ENCODE data around the gene OR1B1. TPM values are rescaled to one million over a fixed set of nuclear protein-coding genes. Genes with fewer than 3 reads are reported as not detected.
A peak's percentile ranks its signal among the peaks of the same experiment; 100 is the strongest.

The OR1B1 gene
- total and polyA plus RNA-seq, 2 donors (not counting 3 experiments of a cell fraction or from before 2014, with no cell fraction given) = 0.25 TPM; not detected in 1

DNA sequence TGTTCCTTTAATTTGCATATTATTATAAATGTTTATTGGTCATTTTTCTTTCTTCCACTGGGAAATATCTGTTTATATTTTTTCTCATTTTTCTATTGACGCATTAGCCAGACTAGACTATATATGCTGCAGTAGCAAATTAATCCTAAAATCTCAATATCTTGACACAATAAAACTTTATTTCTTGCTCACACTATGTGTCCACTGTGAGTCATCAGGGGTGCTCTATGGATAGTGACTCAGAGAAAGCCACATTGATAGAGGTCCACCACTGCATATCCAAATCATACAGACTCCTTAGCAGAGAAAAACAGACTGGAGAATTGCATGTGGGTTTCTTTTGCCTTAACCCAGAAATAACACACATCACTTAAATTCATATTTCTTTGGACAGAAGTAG, 38.3 kb upstream of the OR1B1 start:
- intact Hi-C loops (cut with micrococcal nuclease) = no loop called here
- H4K20me1 ChIP-seq (replicated peaks; ENCODE audit: control insufficient read depth, extremely low read depth, insufficient read depth, low read length) = no peaks in the 10 kb centered on the region
- no peak overlapping the region for H2AFZ ChIP-seq (ENCODE audit: low read depth, low read length)
- no peak overlapping the region for H3K4me3 ChIP-seq (replicated peaks in 1 of 3; ENCODE audit: insufficient read depth in 1 of 3, low read depth in 1 of 3, low read length in 3 of 3)
- H3K9me3 ChIP-seq (replicated peaks; ENCODE audit: control insufficient read depth, insufficient read depth, low read length) = no peaks in the 10 kb centered on the region
- no TSS peak for BruUV-seq (replicated peaks)
- H3K27ac ChIP-seq (ENCODE audit: insufficient read depth, low read depth, low read length) = no peak overlapping the region
- dilution Hi-C loops (cut with MboI; ENCODE audit: extremely low pct_ligation_motif_present, low sequenced_read_pairs) = no loop called here
- DNase-seq (ENCODE audit: low read depth, low spot score) (no peak), FAIRE-seq (no peak)
- no peaks in the 10 kb centered on the region for H3K36me3 ChIP-seq (ENCODE audit: control insufficient read depth in 2 of 2, extremely low read depth in 1 of 2, insufficient read depth in 2 of 2, low read length in 2 of 2)
- H3K79me2 ChIP-seq (ENCODE audit: control insufficient read depth, insufficient read depth, low read length) = no peaks in the 10 kb centered on the region
- H3K9me1 ChIP-seq (replicated peaks; ENCODE audit: control insufficient read depth, extremely low read depth, insufficient read depth, low read length) = no peaks in the 10 kb centered on the region
- no peaks in the 10 kb centered on the region for H3K4me1 ChIP-seq (ENCODE audit: control insufficient read depth, extremely low read depth, insufficient read depth, low read length)
- TF ChIP-seq GATA2 (IDR thresholded peaks at IDR 0.05; ENCODE audit: insufficient read depth, insufficient read length, low read depth, low read length) (no peak), FOS (IDR thresholded peaks at IDR 0.05; ENCODE audit: borderline replicate concordance, insufficient read depth, low read length) (peak; percentile 60)
- H3K9ac ChIP-seq (replicated peaks; ENCODE audit: extremely low read depth, insufficient read depth, low read length) = no peak overlapping the region
- H3K27me3 ChIP-seq (ENCODE audit: control insufficient read depth in 2 of 2, insufficient read depth in 2 of 2, low read length in 2 of 2) = no peaks in the 10 kb centered on the region
- CTCF ChIA-PET = no interaction called here
- no peak overlapping the region for H3K4me2 ChIP-seq (ENCODE audit: insufficient read depth, low read length)
- POLR2A ChIA-PET = no interaction called here

DNA sequence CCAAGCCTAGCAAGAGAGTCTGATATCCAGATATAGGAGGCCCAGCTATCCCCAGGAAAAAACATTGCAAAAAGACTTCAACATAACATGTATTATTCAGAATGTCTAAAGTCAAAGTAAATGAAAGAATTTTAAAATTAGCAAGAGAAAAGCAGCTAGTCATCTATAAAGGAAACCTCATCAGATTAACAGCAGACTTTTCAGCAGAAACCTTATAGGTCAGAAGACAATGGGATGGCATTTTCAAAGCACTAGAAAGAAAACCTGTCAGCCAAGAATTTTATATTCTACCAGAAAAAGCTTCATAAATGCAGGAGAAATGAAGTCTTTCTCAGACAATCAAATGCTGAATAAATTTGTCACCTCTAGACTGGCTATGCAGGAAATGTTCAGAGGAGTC, 27.4 kb upstream of the OR1B1 start:
- no peak for FAIRE-seq
- intact Hi-C loops (cut with micrococcal nuclease) = no loop called here

More for the DNA sequence above, 27.4 kb upstream of the OR1B1 start:
- Histone ChIP-seq H3K9me3 (replicated peaks; ENCODE audit: control insufficient read depth, insufficient read depth, low read length) (no peaks in the 10 kb centered on the region), H3K9ac (replicated peaks; ENCODE audit: extremely low read depth, insufficient read depth, low read length) (no peak overlapping the region), H3K4me2 (ENCODE audit: insufficient read depth, low read length) (no peak overlapping the region), H2AFZ (ENCODE audit: low read depth, low read length) (no peak overlapping the region), H3K4me1 (ENCODE audit: control insufficient read depth, extremely low read depth, insufficient read depth, low read length) (no peaks in the 10 kb centered on the region), H3K4me3 (replicated peaks in 1 of 3; ENCODE audit: insufficient read depth in 1 of 3, low read depth in 1 of 3, low read length in 3 of 3) (no peak overlapping the region), H3K27ac (ENCODE audit: insufficient read depth, low read depth, low read length) (no peak overlapping the region), H3K79me2 (ENCODE audit: control insufficient read depth, insufficient read depth, low read length) (no peaks in the 10 kb centered on the region), H3K27me3 (ENCODE audit: control insufficient read depth in 2 of 2, insufficient read depth in 2 of 2, low read length in 2 of 2) (no peaks in the 10 kb centered on the region), H3K36me3 (ENCODE audit: control insufficient read depth in 2 of 2, extremely low read depth in 1 of 2, insufficient read depth in 2 of 2, low read length in 2 of 2) (no peaks in the 10 kb centered on the region), H3K9me1 (replicated peaks; ENCODE audit: control insufficient read depth, extremely low read depth, insufficient read depth, low read length) (no peaks in the 10 kb centered on the region), H4K20me1 (replicated peaks; ENCODE audit: control insufficient read depth, extremely low read depth, insufficient read depth, low read length) (no peaks in the 10 kb centered on the region)
- no TSS peak for BruUV-seq (replicated peaks)
- ChIA-PET CTCF (interaction anchor here (1.2 to 1.5 kb wide), 2 partner anchors 11 to 64 kb away, joined by 3 read pairs; no protein-coding TSS in a partner anchor), POLR2A (no interaction called here)
- no peak for TF ChIP-seq EZH2 (IDR thresholded peaks at IDR 0.05; ENCODE audit: borderline replicate concordance, low read depth, low read length, severe bottlenecking)
- dilution Hi-C loops (cut with MboI; ENCODE audit: extremely low pct_ligation_motif_present, low sequenced_read_pairs) = no loop called here
- DNase-seq (ENCODE audit: low read depth, low spot score) = no peak
